ENCODE data around the gene SF3B6. TPM values are rescaled to one million over a fixed set of nuclear protein-coding genes. Genes with fewer than 3 reads are reported as not detected.

Gene SF3B6
- total RNA-seq, 1 experiment from 2014 or later: 132 TPM

GRCh38 chr2:24020244-24020643 lies 55.9 kb downstream of the SF3B6 start:
- Histone ChIP-seq H2AFZ (ENCODE audit: low read length) (no peak overlapping the region), H2BK120ac (ENCODE audit: low read depth, low read length, poor library complexity, severe bottlenecking) (no peak overlapping the region), H3K18ac (ENCODE audit: insufficient read length, low read depth, low read length) (no peak overlapping the region), H3K9me3 (ENCODE audit: control insufficient read depth, low read depth, low read length) (no peaks in the 10 kb centered on the region), H3K14ac (ENCODE audit: insufficient read depth, low read length) (no peak overlapping the region), H3K23me2 (ENCODE audit: insufficient read length, low read depth, low read length, poor library complexity, severe bottlenecking) (peaks cover 2% of the 10 kb centered on the region), H3K27ac (ENCODE audit: insufficient read length, low read depth, low read length) (no peak overlapping the region), H3K4ac (ENCODE audit: low read depth, low read length) (no peak overlapping the region), H3K27me3 (ENCODE audit: insufficient read depth, low read length) (no peaks in the 10 kb centered on the region), H4K91ac (ENCODE audit: insufficient read length, low read depth, low read length) (no peak overlapping the region), H3K79me2 (ENCODE audit: insufficient read depth, low read length) (no peaks in the 10 kb centered on the region; the same call in 1 of the 2 replicates), H2BK12ac (ENCODE audit: insufficient read length, low read depth, low read length) (no peak overlapping the region), H2BK5ac (ENCODE audit: insufficient read length, low read length) (no peak overlapping the region), H2BK15ac (ENCODE audit: low read depth, low read length) (no peak overlapping the region), H3K4me2 (ENCODE audit: insufficient read depth, insufficient read length, low read length) (no peak overlapping the region), H3K23ac (ENCODE audit: insufficient read length, low read depth, low read length) (no peak overlapping the region), H3K4me1 (ENCODE audit: insufficient read depth, low read length) (peaks cover 10% of the 10 kb centered on the region; the same call in 1 of the 2 replicates), H3K56ac (ENCODE audit: insufficient read length, low read depth, low read length) (no peak overlapping the region), H3K9ac (ENCODE audit: extremely low read depth, insufficient read length, low read length) (no peak overlapping the region), H2AK5ac (ENCODE audit: insufficient read length, low read length) (no peak overlapping the region), H4K20me1 (ENCODE audit: control insufficient read depth, insufficient read depth, insufficient read length) (no peaks in the 10 kb centered on the region), H3T11ph (ENCODE audit: low read length) (no peak overlapping the region), H3K79me1 (ENCODE audit: insufficient read depth, low read depth, low read length, poor library complexity, severe bottlenecking) (no peaks in the 10 kb centered on the region), H2BK20ac (ENCODE audit: low read depth, low read length, poor library complexity, severe bottlenecking) (no peak overlapping the region), H4K8ac (replicated peaks; ENCODE audit: insufficient read length, low read depth, low read length) (no peak overlapping the region), H4K5ac (ENCODE audit: insufficient read length, low read depth, low read length) (no peak overlapping the region)
- peak overlapping the region in 1 of 3 experiments; percentile 90; a peak in 2 of 7 replicates for H3K27ac Mint-ChIP-seq
- 0 out of 5 replicates have a peak, but pooled peaks cover 0 to 3% of the 10 kb centered on the region in 2 experiments for H3K9me3 Mint-ChIP-seq
- TF ChIP-seq CTCF (conservative IDR thresholded peaks at IDR 0.05): no peak
- no peaks in the 10 kb centered on the region for H3K27me3 Mint-ChIP-seq (ENCODE audit: low read depth)
- WGBS (ENCODE audit: extremely low coverage, insufficient read length, low lambda C conversion rate): no CpG with 5 or more reads among the region's 4 CpGs
- no peak overlapping the region for H3K4me3 Mint-ChIP-seq
- H3K36me3 Mint-ChIP-seq (ENCODE audit: insufficient read depth in 1 of 3, low read depth in 3 of 3): peaks cover 22 to 29% (median 27%) of the 10 kb centered on the region in 3 experiments
- DNase-seq: no peak
- H3K4me1 Mint-ChIP-seq: peaks cover 40% of the 10 kb centered on the region in 2 experiments
